Measurements from ENCODE around the gene LRRC32. TPM values are rescaled to one million over a fixed set of nuclear protein-coding genes. Genes with fewer than 3 reads are reported as not detected.

The LRRC32 gene
- polyA plus RNA-seq, 1 donor from 2014 or later, result not detected

GRCh38 chr11:76701294-76702040 lies 30.9 kb upstream of the LRRC32 start:
- Histone ChIP-seq H2AFZ (ENCODE audit: low read depth, low read length) (no peak overlapping the region), H3K4me2 (ENCODE audit: low read length) (no peak overlapping the region), H3K9me3 (ENCODE audit: low read length) (no peaks in the 10 kb centered on the region), H3F3A (ENCODE audit: insufficient read depth, low read length, poor library complexity, severe bottlenecking) (no peaks in the 10 kb centered on the region), H3K36me3 (ENCODE audit: insufficient read depth, low read length) (no peaks in the 10 kb centered on the region), H3K4me3 (ENCODE audit: low read length) (no peak overlapping the region), H4K20me1 (ENCODE audit: insufficient read depth) (no peaks in the 10 kb centered on the region), H3K27me3 (ENCODE audit: insufficient read depth, low read depth, low read length) (no peaks in the 10 kb centered on the region), H3K79me2 (replicated peaks; ENCODE audit: insufficient read depth, low read length) (no peaks in the 10 kb centered on the region), H3K27ac (ENCODE audit: low read length) (no peak overlapping the region), H3K9me2 (ENCODE audit: insufficient read depth, low read length) (no peaks in the 10 kb centered on the region), H3K9ac (ENCODE audit: low read length) (no peak overlapping the region)
- TF ChIP-seq POLR2AphosphoS5 (IDR thresholded peaks at IDR 0.05) (no peak), RAD21 (conservative IDR thresholded peaks at IDR 0.05) (no peak), SMC3 (conservative IDR thresholded peaks at IDR 0.05; ENCODE audit: poor library complexity) (no peak), MXI1 (conservative IDR thresholded peaks at IDR 0.05; ENCODE audit: poor library complexity, severe bottlenecking) (no peak), EP300 (conservative IDR thresholded peaks at IDR 0.05; ENCODE audit: poor library complexity, severe bottlenecking) (no peak), EZH2 (IDR thresholded peaks at IDR 0.05; ENCODE audit: borderline replicate concordance, insufficient read depth, low read length, poor library complexity, severe bottlenecking) (no peak), TAF1 (IDR thresholded peaks at IDR 0.05; ENCODE audit: low read depth) (no peak)
- TF ChIP-seq, protein P1, sequence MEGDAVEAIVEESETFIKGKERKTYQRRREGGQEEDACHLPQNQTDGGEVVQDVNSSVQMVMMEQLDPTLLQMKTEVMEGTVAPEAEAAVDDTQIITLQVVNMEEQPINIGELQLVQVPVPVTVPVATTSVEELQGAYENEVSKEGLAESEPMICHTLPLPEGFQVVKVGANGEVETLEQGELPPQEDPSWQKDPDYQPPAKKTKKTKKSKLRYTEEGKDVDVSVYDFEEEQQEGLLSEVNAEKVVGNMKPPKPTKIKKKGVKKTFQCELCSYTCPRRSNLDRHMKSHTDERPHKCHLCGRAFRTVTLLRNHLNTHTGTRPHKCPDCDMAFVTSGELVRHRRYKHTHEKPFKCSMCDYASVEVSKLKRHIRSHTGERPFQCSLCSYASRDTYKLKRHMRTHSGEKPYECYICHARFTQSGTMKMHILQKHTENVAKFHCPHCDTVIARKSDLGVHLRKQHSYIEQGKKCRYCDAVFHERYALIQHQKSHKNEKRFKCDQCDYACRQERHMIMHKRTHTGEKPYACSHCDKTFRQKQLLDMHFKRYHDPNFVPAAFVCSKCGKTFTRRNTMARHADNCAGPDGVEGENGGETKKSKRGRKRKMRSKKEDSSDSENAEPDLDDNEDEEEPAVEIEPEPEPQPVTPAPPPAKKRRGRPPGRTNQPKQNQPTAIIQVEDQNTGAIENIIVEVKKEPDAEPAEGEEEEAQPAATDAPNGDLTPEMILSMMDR (IDR thresholded peaks at IDR 0.05; ENCODE audit: poor library complexity, severe bottlenecking), result no peak
- TF ChIP-seq, protein P2, sequence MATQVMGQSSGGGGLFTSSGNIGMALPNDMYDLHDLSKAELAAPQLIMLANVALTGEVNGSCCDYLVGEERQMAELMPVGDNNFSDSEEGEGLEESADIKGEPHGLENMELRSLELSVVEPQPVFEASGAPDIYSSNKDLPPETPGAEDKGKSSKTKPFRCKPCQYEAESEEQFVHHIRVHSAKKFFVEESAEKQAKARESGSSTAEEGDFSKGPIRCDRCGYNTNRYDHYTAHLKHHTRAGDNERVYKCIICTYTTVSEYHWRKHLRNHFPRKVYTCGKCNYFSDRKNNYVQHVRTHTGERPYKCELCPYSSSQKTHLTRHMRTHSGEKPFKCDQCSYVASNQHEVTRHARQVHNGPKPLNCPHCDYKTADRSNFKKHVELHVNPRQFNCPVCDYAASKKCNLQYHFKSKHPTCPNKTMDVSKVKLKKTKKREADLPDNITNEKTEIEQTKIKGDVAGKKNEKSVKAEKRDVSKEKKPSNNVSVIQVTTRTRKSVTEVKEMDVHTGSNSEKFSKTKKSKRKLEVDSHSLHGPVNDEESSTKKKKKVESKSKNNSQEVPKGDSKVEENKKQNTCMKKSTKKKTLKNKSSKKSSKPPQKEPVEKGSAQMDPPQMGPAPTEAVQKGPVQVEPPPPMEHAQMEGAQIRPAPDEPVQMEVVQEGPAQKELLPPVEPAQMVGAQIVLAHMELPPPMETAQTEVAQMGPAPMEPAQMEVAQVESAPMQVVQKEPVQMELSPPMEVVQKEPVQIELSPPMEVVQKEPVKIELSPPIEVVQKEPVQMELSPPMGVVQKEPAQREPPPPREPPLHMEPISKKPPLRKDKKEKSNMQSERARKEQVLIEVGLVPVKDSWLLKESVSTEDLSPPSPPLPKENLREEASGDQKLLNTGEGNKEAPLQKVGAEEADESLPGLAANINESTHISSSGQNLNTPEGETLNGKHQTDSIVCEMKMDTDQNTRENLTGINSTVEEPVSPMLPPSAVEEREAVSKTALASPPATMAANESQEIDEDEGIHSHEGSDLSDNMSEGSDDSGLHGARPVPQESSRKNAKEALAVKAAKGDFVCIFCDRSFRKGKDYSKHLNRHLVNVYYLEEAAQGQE (IDR thresholded peaks at IDR 0.05; ENCODE audit: borderline replicate concordance), result no peak

DNA sequence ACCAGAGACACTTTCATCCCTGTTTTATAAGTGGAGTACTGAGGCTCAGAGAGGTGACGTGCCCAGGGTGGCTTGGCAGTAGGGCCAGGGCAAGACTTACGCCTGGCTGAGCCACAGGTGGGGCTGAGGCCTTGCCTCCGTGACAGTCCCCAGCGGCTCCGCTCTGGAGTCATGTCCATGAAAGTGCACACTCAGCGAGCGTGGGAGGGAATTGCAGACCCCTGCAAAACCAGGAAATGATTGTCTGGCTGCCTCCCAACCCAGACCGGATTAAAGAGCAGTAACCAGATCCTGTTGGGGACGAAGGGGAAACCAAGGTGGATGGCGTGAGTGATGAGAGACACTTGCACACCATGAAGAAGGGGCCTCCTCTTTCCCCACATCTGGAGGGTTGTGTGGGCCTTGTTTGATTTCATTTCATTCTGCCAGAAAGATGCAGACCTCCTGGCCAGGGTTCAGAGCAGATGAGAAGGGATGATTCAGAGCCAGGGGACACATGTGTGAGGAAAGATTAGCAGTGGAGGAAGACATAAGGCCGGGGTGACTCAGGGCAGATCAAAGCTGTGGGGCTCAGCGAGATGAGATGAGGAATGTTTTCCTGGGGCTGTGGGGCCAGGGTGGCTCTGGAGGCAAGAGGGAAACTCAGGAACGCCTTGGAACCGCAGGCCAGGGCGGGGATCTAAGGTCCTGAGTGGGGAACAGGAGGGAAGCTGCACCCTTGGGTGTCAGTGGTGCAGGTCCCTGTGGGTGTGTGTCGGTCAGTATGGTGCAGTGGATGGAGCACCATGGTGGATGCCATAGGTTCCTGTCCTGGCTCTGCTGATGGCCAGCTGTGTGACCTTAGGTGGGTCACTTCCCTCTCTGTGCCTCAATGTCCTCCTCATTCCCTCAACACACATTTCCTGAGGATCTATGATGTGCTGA lies 29.9 kb upstream of the LRRC32 start:
- Histone ChIP-seq H3K27ac (ENCODE audit: low read length) (no peak overlapping the region), H3K4me2 (ENCODE audit: low read length) (no peak overlapping the region), H3K79me2 (replicated peaks; ENCODE audit: insufficient read depth, low read length) (no peaks in the 10 kb centered on the region), H2AFZ (ENCODE audit: low read depth, low read length) (no peak overlapping the region), H3K9me3 (ENCODE audit: low read length) (no peaks in the 10 kb centered on the region), H3K9me2 (ENCODE audit: insufficient read depth, low read length) (no peaks in the 10 kb centered on the region), H3K27me3 (ENCODE audit: insufficient read depth, low read depth, low read length) (no peaks in the 10 kb centered on the region), H3K9ac (ENCODE audit: low read length) (no peak overlapping the region), H3K4me3 (ENCODE audit: low read length) (no peak overlapping the region), H4K20me1 (ENCODE audit: insufficient read depth) (no peaks in the 10 kb centered on the region), H3F3A (ENCODE audit: insufficient read depth, low read length, poor library complexity, severe bottlenecking) (no peaks in the 10 kb centered on the region), H3K36me3 (ENCODE audit: insufficient read depth, low read length) (no peaks in the 10 kb centered on the region)
- TF ChIP-seq, protein P1 (IDR thresholded peaks at IDR 0.05; ENCODE audit: poor library complexity, severe bottlenecking), result no peak
- TF ChIP-seq SMC3 (conservative IDR thresholded peaks at IDR 0.05; ENCODE audit: poor library complexity), result no peak
- TF ChIP-seq TAF1 (IDR thresholded peaks at IDR 0.05; ENCODE audit: low read depth), result no peak
- TF ChIP-seq, protein P2 (IDR thresholded peaks at IDR 0.05; ENCODE audit: borderline replicate concordance), result no peak
- TF ChIP-seq POLR2AphosphoS5 (IDR thresholded peaks at IDR 0.05), result no peak
- no peak for TF ChIP-seq MXI1 (conservative IDR thresholded peaks at IDR 0.05; ENCODE audit: poor library complexity, severe bottlenecking)
- TF ChIP-seq EP300 (conservative IDR thresholded peaks at IDR 0.05; ENCODE audit: poor library complexity, severe bottlenecking), result no peak
- TF ChIP-seq EZH2 (IDR thresholded peaks at IDR 0.05; ENCODE audit: borderline replicate concordance, insufficient read depth, low read length, poor library complexity, severe bottlenecking), result no peak
- no peak for TF ChIP-seq RAD21 (conservative IDR thresholded peaks at IDR 0.05)

All from neural cell (in vitro differentiated cells).